Prostate gland (tissue), 2 donors: ENCODE results near the gene NCOA4.

Source experiments
- CTCF ChIP-seq, 4 experiments: fragments of 200-600 bp in 2 of 4; fragments of 450-650 bp in 2 of 4; sonication (generic) in 2 of 4; IDR thresholded peaks; 1 replicate in 3 of 4; 2 replicates in 1 of 4; pipeline ENCODE4 v1.5.1; 2016 to 2019; ENCODE audit warnings: antibody characterized with exemption in 4 of 4, mild to moderate bottlenecking in 2 of 4, moderate library complexity in 2 of 4
- POLR2A ChIP-seq: fragments of 450-650 bp; IDR thresholded peaks from one replicate; pipeline ENCODE4 v1.6.1; 2016; ENCODE audit warnings: antibody characterized with exemption, mild to moderate bottlenecking
- POLR2AphosphoS5 ChIP-seq: sonication (generic); formaldehyde crosslinking; IDR thresholded peaks from one replicate; pipeline ENCODE4 v1.6.1; 2017; ENCODE audit warnings: antibody characterized with exemption

- peak; percentile 47 for TF ChIP-seq POLR2A
- peak in 1 of 4 experiments; percentile 8 for TF ChIP-seq CTCF (IDR thresholded peaks at IDR 0.05)
- peak; percentile 72 for TF ChIP-seq POLR2AphosphoS5
These were observed 7.3 kb downstream of the NCOA4 start for GRCh38 chr10:46022978-46023702.
